ENCODE data around the gene G6PC2.

Gene G6PC2

DNA sequence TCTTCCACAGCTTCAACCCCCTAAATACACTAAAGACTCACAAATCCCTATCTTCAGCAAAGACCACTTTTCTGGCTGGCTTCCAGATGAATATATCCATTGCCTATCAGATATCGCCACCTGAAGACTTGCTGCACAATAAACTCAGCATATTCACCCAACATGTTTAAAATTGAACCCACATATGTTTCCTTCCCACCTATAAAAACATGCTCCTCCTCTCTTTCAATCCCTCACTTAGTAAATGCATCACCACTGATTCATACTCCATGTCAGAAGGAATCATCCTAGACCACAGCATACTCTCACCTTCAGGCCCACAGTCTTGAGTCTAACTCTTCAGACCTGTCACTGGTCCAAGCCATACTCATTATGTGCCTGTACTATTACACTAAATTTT lies 16.1 kb upstream of the G6PC2 start:
- Histone ChIP-seq H3K27ac (ENCODE audit: low read length) (no peak overlapping the region), H3K4me1 (ENCODE audit: control insufficient read depth, low read depth, low read length) (peaks cover 4% of the 10 kb centered on the region), H3K9ac (ENCODE audit: low read length) (no peak overlapping the region), H3K27me3 (ENCODE audit: control insufficient read depth, insufficient read depth, low read length) (no peaks in the 10 kb centered on the region), H3K36me3 (ENCODE audit: control insufficient read depth, low read depth, low read length) (peaks cover 12% of the 10 kb centered on the region), H3K4me3 (ENCODE audit: low read length) (no peak overlapping the region), H3K9me3 (ENCODE audit: control insufficient read depth, low read depth, low read length) (no peaks in the 10 kb centered on the region)

DNA sequence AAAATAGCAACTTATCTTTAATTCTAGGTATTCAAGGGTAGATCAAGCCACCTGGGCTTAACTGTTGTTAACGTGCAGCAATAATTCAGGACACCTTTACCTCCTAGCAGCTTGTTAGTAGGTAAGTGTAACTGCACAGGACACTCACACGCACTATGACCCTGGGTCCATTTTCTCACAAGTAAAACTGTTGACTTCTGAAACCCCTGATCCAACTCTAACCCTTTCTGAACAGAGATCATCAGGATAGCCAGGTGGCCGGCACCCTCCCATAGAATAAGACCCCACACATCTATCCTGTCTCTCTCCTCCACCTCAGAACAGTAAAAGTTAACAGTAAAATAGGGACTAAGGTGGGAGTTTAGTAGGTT lies 11.5 kb upstream of the G6PC2 start:
- Histone ChIP-seq H3K27ac (ENCODE audit: low read length) (no peak overlapping the region), H3K9ac (ENCODE audit: low read length) (peak overlapping the region; percentile 82), H3K9me3 (ENCODE audit: control insufficient read depth, low read depth, low read length) (no peaks in the 10 kb centered on the region)

DNA sequence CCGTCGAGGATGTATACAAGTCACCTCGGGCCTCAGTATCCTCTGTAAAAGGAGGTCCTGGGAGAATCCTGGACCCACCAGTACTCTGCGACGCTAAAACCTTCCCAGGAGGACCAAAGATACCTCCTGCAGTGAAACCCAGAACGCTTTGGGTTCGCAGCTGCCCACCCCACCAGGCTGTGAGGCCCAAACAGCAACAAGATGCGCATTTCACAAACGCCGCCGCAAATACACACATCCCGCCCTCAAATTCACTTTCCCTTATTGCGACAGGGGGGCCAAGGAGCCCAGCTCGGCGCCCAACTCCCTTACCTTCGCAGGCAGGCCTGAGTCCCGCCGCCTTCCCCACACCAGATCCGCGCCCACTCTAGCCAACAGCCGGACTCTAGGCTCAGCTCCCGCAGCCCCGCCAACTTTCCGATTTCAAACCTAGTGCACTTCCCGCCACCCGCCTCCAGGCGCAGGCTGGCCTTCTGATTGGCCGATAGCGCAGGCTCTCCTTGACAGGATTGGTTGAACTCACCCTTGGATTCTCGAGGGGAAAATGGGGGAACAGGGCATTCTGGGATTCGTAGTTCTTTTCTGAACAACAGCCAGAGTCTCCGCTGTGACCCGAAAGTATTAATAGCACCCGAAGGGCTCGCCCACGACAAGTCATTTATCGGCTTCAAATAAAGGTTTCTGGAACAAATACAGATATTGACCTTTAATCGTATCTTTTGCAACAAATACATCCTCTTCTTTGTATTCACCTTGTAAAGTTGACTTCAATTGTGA lies 10.9 kb upstream of the G6PC2 start, which contains the start of gene SPC25:
Gene SPC25, minus strand, starts transcription at position 425 of the 777 bp plus-strand sequence. CDS start 911 bp downstream, outside the sequence.
- H3K4me3 ChIP-seq (ENCODE audit: low read length), result peak within 1 kb of the TSS; percentile 99
- no peaks in the 10 kb centered on the region for H3K9me3 ChIP-seq (ENCODE audit: control insufficient read depth, low read depth, low read length)
- H3K27me3 ChIP-seq (ENCODE audit: control insufficient read depth, insufficient read depth, low read length), result peaks cover 14% of the 10 kb centered on the region
- peak within 1 kb of the TSS; percentile 82 for H3K9ac ChIP-seq (ENCODE audit: low read length)
- peaks cover 4% of the 10 kb centered on the region for H3K4me1 ChIP-seq (ENCODE audit: control insufficient read depth, low read depth, low read length)
- H3K27ac ChIP-seq (ENCODE audit: low read length), result no peak within 1 kb of the TSS
- H3K36me3 ChIP-seq (ENCODE audit: control insufficient read depth, low read depth, low read length), result peaks cover 7% of the 10 kb centered on the region

More for the DNA sequence above, 11.5 kb upstream of the G6PC2 start:
- H3K4me3 ChIP-seq (ENCODE audit: low read length), result peak overlapping the region; percentile 99
- H3K4me1 ChIP-seq (ENCODE audit: control insufficient read depth, low read depth, low read length), result peaks cover 4% of the 10 kb centered on the region
- peaks cover 14% of the 10 kb centered on the region for H3K27me3 ChIP-seq (ENCODE audit: control insufficient read depth, insufficient read depth, low read length)
- peaks cover 7% of the 10 kb centered on the region for H3K36me3 ChIP-seq (ENCODE audit: control insufficient read depth, low read depth, low read length)

DNA sequence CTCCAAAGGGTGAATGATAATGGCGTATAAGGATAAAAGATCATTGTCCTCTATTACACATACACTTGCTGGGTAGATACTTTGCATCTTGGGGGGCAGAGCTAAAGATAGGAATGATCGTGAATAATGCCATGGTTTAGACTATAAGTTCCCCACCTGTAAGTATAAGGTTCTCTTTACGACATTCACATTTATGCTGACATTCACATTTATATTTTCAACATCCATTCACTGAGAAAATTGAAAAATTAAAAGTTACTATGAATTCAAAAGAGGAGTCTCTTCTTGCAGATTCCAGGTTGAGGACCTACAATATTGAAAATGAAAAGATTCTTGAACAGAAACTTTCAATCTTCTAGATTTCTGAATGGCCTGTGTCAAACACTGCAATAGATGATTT lies 8.8 kb upstream of the G6PC2 start:
- Histone ChIP-seq H3K4me3 (ENCODE audit: low read length) (no peak overlapping the region), H3K9me3 (ENCODE audit: control insufficient read depth, low read depth, low read length) (no peaks in the 10 kb centered on the region), H3K4me1 (ENCODE audit: control insufficient read depth, low read depth, low read length) (peaks cover 4% of the 10 kb centered on the region), H3K27ac (ENCODE audit: low read length) (no peak overlapping the region), H3K36me3 (ENCODE audit: control insufficient read depth, low read depth, low read length) (peaks cover 3% of the 10 kb centered on the region), H3K9ac (ENCODE audit: low read length) (no peak overlapping the region), H3K27me3 (ENCODE audit: control insufficient read depth, insufficient read depth, low read length) (peaks cover 14% of the 10 kb centered on the region)

DNA sequence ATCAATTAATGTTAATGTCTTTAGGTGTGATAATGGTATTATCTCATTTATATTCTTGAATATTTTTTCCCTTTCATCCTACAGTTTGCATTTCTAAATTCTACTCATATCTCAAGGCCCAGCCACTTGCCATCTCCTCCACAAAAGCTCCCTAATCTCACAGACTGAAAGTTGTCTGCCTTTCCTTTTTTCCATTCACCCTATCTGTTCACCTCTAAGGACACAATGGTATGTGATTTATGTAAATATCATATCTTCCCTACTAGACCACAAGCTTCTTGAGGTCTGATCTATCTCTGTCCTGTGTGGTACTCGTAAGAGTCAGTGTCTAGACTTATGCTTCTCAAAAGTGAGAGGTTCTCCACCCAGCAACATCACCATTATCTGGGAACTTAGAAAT lies 7.0 kb upstream of the G6PC2 start:
- Histone ChIP-seq H3K36me3 (ENCODE audit: control insufficient read depth, low read depth, low read length) (no peaks in the 10 kb centered on the region), H3K9me3 (ENCODE audit: control insufficient read depth, low read depth, low read length) (no peaks in the 10 kb centered on the region), H3K27me3 (ENCODE audit: control insufficient read depth, insufficient read depth, low read length) (peaks cover 14% of the 10 kb centered on the region), H3K9ac (ENCODE audit: low read length) (no peak overlapping the region), H3K4me3 (ENCODE audit: low read length) (no peak overlapping the region), H3K27ac (ENCODE audit: low read length) (no peak overlapping the region), H3K4me1 (ENCODE audit: control insufficient read depth, low read depth, low read length) (peaks cover 4% of the 10 kb centered on the region)

DNA sequence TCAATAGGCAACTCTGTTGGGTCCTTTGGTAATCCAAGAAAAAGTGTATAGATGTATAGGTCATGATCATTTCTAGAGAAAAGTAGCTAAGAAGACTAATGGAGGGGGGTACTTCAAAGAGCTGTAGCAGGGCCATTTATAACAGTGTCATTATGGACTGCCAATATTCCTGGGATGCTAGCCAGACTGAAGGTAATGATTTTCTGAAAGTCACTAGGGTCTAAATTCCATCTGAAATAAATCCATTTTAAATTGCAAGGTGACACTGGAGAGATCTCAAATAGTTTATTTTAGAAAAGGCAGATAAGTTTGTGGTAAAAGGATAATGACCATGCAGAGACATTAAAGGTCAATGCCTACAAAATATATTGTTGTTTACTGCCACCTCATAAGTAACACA lies 6.4 kb upstream of the G6PC2 start:
- Histone ChIP-seq H3K4me3 (ENCODE audit: low read length) (no peak overlapping the region), H3K9ac (ENCODE audit: low read length) (no peak overlapping the region), H3K9me3 (ENCODE audit: control insufficient read depth, low read depth, low read length) (no peaks in the 10 kb centered on the region), H3K27me3 (ENCODE audit: control insufficient read depth, insufficient read depth, low read length) (peaks cover 14% of the 10 kb centered on the region), H3K27ac (ENCODE audit: low read length) (no peak overlapping the region), H3K36me3 (ENCODE audit: control insufficient read depth, low read depth, low read length) (no peaks in the 10 kb centered on the region), H3K4me1 (ENCODE audit: control insufficient read depth, low read depth, low read length) (no peaks in the 10 kb centered on the region)

DNA sequence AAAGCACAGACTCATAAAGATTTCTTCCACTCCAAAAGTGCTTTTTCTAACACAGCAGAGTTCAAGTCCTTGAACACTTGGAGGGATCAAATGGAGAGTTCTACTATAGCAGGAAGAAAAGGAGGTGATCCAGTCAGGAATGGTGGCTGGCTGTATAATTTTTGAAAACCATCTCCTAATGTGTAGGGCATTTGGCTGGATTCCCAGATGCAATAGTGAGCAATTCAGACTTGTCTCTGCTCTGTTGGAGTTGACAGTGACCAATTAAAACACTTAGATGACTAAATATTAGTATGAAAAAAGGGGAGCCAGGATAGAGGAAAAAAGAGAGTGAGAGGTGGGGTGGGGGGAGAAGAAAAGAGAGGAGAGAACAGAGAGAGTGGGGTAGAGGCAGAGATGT lies 5.3 kb upstream of the G6PC2 start:
- Histone ChIP-seq H3K36me3 (ENCODE audit: control insufficient read depth, low read depth, low read length) (no peaks in the 10 kb centered on the region), H3K4me1 (ENCODE audit: control insufficient read depth, low read depth, low read length) (no peaks in the 10 kb centered on the region), H3K4me3 (ENCODE audit: low read length) (no peak overlapping the region), H3K9me3 (ENCODE audit: control insufficient read depth, low read depth, low read length) (no peaks in the 10 kb centered on the region), H3K9ac (ENCODE audit: low read length) (no peak overlapping the region), H3K27ac (ENCODE audit: low read length) (no peak overlapping the region), H3K27me3 (ENCODE audit: control insufficient read depth, insufficient read depth, low read length) (peaks cover 14% of the 10 kb centered on the region)

DNA sequence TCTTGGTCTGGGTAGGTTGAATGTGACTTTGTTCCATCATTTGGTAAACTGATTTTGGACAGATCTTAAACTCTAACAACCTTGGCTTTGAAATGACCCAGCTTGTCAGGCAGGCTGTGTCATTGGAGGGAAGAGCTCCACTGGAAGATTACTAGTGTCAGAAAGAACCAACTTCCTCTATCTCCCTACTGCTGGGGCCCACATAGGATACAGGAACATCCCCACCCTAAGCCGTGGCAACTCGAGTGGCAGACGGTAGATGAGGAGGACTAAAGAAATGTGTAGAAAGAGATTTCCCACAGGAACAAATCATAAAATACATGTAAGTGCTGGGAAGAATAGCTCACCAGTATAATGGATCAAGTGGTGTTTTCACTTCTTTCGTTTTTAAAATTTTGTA lies 4.3 kb upstream of the G6PC2 start:
- no peaks in the 10 kb centered on the region for H3K4me1 ChIP-seq (ENCODE audit: control insufficient read depth, low read depth, low read length)
- no peaks in the 10 kb centered on the region for H3K9me3 ChIP-seq (ENCODE audit: control insufficient read depth, low read depth, low read length)
- H3K4me3 ChIP-seq (ENCODE audit: low read length), result no peak overlapping the region
- H3K27ac ChIP-seq (ENCODE audit: low read length), result no peak overlapping the region
- peaks cover 3% of the 10 kb centered on the region for H3K27me3 ChIP-seq (ENCODE audit: control insufficient read depth, insufficient read depth, low read length)
- H3K9ac ChIP-seq (ENCODE audit: low read length), result no peak overlapping the region
- H3K36me3 ChIP-seq (ENCODE audit: control insufficient read depth, low read depth, low read length), result no peaks in the 10 kb centered on the region

DNA sequence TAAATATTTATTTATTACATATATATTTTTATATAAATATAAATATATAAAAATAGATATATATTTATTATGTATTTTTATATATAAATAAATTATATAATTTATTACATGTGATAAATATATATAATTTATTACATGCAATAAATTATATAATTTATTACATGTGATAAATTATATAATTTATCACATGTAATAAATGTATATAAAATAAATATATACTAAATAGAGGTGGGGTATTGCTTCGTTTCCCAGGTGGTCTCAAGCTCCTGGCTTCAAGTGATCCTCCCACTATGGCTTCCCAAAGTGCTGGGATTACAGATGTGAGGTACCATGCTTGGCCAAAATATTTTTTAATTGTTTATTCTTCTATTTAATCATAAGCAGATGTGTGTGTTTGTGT lies 3.6 kb upstream of the G6PC2 start:
- no peaks in the 10 kb centered on the region for H3K4me1 ChIP-seq (ENCODE audit: control insufficient read depth, low read depth, low read length)
- no peaks in the 10 kb centered on the region for H3K27me3 ChIP-seq (ENCODE audit: control insufficient read depth, insufficient read depth, low read length)
- no peak overlapping the region for H3K27ac ChIP-seq (ENCODE audit: low read length)
- no peak overlapping the region for H3K4me3 ChIP-seq (ENCODE audit: low read length)
- no peaks in the 10 kb centered on the region for H3K36me3 ChIP-seq (ENCODE audit: control insufficient read depth, low read depth, low read length)
- no peak overlapping the region for H3K9ac ChIP-seq (ENCODE audit: low read length)
- H3K9me3 ChIP-seq (ENCODE audit: control insufficient read depth, low read depth, low read length), result no peaks in the 10 kb centered on the region

DNA sequence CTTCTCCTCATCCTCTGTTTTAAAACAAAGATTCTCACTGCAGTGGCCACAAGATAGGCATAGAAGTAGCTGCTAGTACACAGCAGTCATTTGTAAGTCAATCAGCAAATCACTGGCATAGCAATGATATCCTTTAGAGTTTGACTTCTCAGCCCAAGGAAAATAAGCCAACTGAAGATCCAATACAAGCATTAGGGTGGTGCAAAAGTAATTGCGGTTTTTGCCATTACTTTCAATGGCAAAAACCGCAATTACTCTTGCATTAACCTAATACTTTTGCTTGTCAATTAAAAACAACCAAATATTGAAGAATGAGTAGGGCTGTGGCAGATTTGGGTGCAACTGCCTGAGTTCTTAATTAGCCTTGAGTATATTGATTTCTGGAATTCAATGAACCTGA lies 2.8 kb downstream of the G6PC2 start:
- Histone ChIP-seq H3K36me3 (ENCODE audit: control insufficient read depth, low read depth, low read length) (no peaks in the 10 kb centered on the region), H3K27me3 (ENCODE audit: control insufficient read depth, insufficient read depth, low read length) (no peaks in the 10 kb centered on the region), H3K4me1 (ENCODE audit: control insufficient read depth, low read depth, low read length) (peaks cover 22% of the 10 kb centered on the region), H3K9ac (ENCODE audit: low read length) (no peak overlapping the region), H3K27ac (ENCODE audit: low read length) (no peak overlapping the region), H3K9me3 (ENCODE audit: control insufficient read depth, low read depth, low read length) (no peaks in the 10 kb centered on the region), H3K4me3 (ENCODE audit: low read length) (no peak overlapping the region)

DNA sequence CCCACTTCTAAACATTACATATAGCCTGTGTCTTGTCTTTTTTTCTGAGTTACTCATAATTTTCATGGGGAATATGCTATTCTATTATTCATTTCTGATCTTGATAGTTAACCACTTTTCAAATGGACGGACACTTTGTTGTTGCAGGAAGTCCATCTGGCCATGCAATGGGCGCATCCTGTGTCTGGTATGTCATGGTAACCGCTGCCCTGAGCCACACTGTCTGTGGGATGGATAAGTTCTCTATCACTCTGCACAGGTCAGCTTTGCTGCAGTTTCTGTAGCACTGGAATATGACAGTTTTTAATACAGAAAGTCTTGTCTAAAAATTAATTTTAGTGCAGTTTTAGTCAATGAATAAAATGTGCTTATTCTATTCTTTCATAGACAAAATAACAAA lies 3.3 kb downstream of the G6PC2 start:
- Histone ChIP-seq H3K27ac (ENCODE audit: low read length) (no peak overlapping the region), H3K9me3 (ENCODE audit: control insufficient read depth, low read depth, low read length) (no peaks in the 10 kb centered on the region), H3K27me3 (ENCODE audit: control insufficient read depth, insufficient read depth, low read length) (no peaks in the 10 kb centered on the region), H3K4me1 (ENCODE audit: control insufficient read depth, low read depth, low read length) (peaks cover 22% of the 10 kb centered on the region), H3K36me3 (ENCODE audit: control insufficient read depth, low read depth, low read length) (no peaks in the 10 kb centered on the region), H3K9ac (ENCODE audit: low read length) (no peak overlapping the region), H3K4me3 (ENCODE audit: low read length) (no peak overlapping the region)

DNA sequence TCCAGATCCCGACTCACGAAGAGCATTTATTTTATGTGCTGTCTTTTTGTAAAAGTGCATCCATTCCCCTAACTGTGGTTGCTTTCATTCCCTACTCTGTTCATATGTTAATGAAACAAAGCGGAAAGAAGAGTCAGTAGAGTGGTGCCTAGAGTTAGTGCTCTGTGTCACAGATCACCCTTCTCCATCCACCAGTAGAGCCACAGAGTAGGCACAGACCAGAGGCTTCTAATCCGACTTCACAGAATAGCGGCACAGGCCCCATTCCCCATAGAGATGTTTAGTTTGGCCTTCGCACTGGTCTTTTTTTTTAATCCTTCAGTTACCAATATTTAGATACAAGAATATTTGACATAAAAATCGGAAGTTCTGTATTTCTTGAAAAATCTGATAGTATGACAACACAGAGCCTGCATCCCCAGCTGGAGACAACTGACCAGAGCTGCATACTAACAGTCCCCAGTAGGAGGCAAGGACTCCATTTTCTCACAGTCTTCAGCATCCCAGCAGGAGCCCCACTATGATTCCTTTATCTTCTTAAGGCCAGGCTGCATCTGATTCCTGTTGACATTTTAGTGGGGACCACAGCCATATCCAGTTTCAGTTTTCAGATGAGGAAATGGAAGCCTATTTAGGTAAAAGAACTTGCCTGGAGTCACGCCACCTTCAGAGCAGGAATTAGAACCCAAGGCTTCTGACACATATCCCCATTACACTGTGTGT lies 7.0 kb downstream of the G6PC2 start:
- Histone ChIP-seq H3K27me3 (ENCODE audit: control insufficient read depth, insufficient read depth, low read length) (no peaks in the 10 kb centered on the region), H3K9ac (ENCODE audit: low read length) (no peak overlapping the region), H3K4me3 (ENCODE audit: low read length) (no peak overlapping the region), H3K9me3 (ENCODE audit: control insufficient read depth, low read depth, low read length) (no peaks in the 10 kb centered on the region), H3K36me3 (ENCODE audit: control insufficient read depth, low read depth, low read length) (no peaks in the 10 kb centered on the region), H3K4me1 (ENCODE audit: control insufficient read depth, low read depth, low read length) (peaks cover 35% of the 10 kb centered on the region), H3K27ac (ENCODE audit: low read length) (no peak overlapping the region)
